K562 treated with DMSO at 1 percent for 48 hours (cell line): ENCODE data around the gene MAST1. TPM values are rescaled to one million over a fixed set of nuclear protein-coding genes. Genes with fewer than 3 reads are reported as not detected.

Source experiments
- total RNA-seq: library from RNA; unstranded; fragments of 300-600 nt; gene quantifications from 2 replicates; pipeline ENCODE4 v1.2.3, GENCODE V29; 2022; ENCODE audit warnings: low replicate concordance; ENCODE audit errors: extremely low read depth

MAST1 gene
- total RNA-seq, result not detected in 2 replicates

GRCh38 chr19:12838182-12838885 lies at the start of gene MAST1:
MAST1 (plus strand) TSS chr19:12838515; CDS start chr19:12838573, 58 bp downstream.

DNA sequence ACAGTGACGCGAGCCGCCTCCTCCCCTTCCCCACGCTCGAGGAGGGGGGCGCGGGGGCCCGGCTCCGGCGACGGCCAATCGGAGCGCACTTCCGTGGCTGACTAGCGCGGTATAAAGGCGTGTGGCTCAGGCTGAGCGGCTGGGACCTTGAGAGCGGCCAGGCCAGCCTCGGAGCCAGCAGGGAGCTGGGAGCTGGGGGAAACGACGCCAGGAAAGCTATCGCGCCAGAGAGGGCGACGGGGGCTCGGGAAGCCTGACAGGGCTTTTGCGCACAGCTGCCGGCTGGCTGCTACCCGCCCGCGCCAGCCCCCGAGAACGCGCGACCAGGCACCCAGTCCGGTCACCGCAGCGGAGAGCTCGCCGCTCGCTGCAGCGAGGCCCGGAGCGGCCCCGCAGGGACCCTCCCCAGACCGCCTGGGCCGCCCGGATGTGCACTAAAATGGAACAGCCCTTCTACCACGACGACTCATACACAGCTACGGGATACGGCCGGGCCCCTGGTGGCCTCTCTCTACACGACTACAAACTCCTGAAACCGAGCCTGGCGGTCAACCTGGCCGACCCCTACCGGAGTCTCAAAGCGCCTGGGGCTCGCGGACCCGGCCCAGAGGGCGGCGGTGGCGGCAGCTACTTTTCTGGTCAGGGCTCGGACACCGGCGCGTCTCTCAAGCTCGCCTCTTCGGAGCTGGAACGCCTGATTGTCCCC lies 46.8 kb upstream of the MAST1 start, which contains the start of gene JUNB:
Gene JUNB (plus strand): TSS at position 142 of the 706 bp plus-strand sequence. CDS start 286 bp downstream, at position 428.

GRCh38 chr19:12801466-12802266 lies 36.6 kb upstream of the MAST1 start, which contains the start of the genes PRDX2 and THSD8:
PRDX2 (minus strand) TSS chr19:12801800; CDS start chr19:12801261, 539 bp downstream.
THSD8 (plus strand) TSS chr19:12802069; CDS start chr19:12802072, 3 bp downstream.

DNA sequence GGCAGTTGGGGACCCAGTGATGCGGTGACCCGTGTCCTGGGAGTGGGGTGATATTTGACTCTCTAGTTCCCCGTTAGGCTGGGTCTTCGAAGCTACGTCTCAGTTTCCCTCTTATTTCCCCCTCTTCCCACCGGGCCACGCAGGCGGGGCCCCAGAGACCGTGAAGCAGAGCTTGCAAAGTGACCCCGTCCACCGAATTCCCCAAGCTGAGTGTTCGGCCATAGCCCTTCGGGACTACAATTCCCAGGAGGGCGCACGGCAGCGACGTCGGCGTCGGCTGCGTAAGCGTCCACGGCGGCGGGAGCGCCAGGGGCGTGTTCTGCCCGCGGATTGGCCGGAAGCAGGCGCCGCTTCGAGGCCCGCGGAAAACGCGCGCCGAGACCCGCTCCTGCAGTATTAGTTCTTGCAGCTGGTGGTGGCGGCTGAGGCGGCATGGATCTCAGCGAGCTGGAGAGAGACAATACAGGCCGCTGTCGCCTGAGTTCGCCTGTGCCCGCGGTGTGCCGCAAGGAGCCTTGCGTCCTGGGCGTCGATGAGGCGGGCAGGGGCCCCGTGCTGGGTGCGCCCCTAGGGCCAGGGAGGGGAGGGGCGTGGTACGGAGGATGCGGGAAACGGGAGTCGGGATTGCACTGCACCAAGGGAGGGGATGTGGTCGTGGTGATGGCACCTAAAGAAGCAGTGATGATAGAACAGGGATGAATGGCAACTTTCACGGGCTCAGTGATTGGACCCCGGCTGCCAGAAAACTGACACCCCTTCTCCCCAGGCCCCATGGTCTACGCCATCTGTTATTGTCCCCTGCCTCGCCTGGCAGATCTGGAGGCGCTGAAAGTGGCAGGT lies 31.9 kb upstream of the MAST1 start, which contains the start of gene RNASEH2A:
Gene RNASEH2A (plus strand): TSS at position 343 of the 840 bp plus-strand sequence. CDS start 90 bp downstream, at position 433.

DNA sequence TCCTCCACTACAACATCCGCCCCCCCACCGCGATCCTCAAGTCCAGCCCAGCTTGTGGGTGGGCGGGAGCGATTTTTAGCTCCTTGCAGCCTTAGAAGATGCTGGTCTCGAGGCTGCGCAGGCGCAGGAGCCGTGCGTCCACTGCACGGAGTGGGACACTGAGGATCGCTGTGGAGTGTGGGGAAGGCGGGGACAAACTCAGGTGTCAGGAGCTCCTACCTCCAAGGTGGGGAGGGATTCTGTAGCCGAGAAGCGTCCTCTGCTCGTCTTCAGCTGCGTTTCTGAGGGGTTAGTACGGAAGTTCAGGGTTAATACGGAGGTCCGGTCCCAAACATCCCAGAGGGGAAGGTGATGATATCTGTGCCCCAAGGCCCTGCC lies 3.8 kb upstream of the MAST1 start, which contains the start of gene RTBDN:
Gene RTBDN (minus strand): TSS at position 14 of the 378 bp plus-strand sequence. CDS start 4,600 bp downstream, outside the sequence.

DNA sequence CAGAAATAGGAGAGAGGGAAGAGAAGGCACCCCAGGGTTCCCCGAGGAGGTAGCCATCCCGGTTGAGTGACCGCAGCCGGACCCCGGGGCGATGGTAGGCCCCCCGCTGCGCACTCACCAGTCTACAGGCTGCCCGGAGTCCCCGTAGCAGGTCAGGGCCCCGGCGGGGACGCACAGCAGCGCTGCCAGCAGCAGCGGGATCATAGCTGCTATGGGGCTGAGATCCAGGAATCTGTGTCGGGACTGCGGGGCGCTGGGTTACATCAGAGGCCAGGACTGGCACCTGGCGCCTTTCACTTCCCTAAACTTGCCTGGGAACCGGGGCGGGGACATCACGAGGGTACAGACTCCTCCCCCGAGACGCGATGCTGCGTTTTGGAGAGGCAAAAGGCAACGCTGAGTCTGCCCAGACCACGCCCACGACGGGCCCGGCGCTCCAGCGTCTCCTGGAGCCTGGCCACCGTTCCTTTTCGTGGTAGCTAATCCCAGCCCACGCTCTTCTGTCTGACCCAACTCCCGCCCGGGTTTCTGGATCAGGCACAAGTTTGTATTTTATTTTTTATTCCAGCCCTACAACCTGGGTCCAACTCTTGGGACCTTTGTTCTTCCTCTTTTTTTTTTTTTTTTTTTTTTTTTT lies 43.0 kb downstream of the MAST1 start, which contains the start of gene DNASE2:
Gene DNASE2 (minus strand): TSS at position 278 of the 637 bp plus-strand sequence. CDS start 74 bp downstream, at position 204.

GRCh38 chr19:12886969-12887747 lies 48.8 kb downstream of the MAST1 start, which contains the start of gene KLF1:
KLF1 (minus strand) TSS chr19:12887201; CDS start chr19:12887140, 61 bp downstream.

GRCh38 chr19:12890787-12891552 lies 52.7 kb downstream of the MAST1 start, which contains the start of gene GCDH:
GCDH (plus strand) TSS chr19:12891160; CDS start chr19:12891305, 145 bp downstream.

Other genes with a start within 250 kb of the MAST1 start
- gene ZNF490, start 227.7 kb upstream of the MAST1 start, total RNA-seq, result not detected in 2 replicates
- gene ZNF791, start 227.6 kb upstream of the MAST1 start, total RNA-seq, result not detected in 2 replicates
- gene MAN2B1, start 171.8 kb upstream of the MAST1 start, total RNA-seq, result not detected in 2 replicates
- gene WDR83, start 171.7 kb upstream of the MAST1 start, total RNA-seq, result not detected in 2 replicates
- gene DHPS, start 156.6 kb upstream of the MAST1 start, total RNA-seq, result not detected in 2 replicates
- gene GNG14, start 150.5 kb upstream of the MAST1 start, total RNA-seq, result not detected in 2 replicates
- not detected in 2 replicates for gene FBXW9, start 141.9 kb upstream of the MAST1 start, total RNA-seq
- gene TNPO2, start 114.6 kb upstream of the MAST1 start, total RNA-seq, result 258 TPM in 1 of 2 replicates, not detected in the other
- not detected in 2 replicates for gene TRIR, start 103.8 kb upstream of the MAST1 start, total RNA-seq
- gene GET3, start 101.0 kb upstream of the MAST1 start, total RNA-seq, result not detected in 2 replicates
- gene BEST2, start 86.7 kb upstream of the MAST1 start, total RNA-seq, result not detected in 2 replicates
- not detected in 2 replicates for gene HOOK2, start 63.0 kb upstream of the MAST1 start, total RNA-seq
- gene JUNB, start 47.0 kb upstream of the MAST1 start, total RNA-seq, result not detected in 2 replicates
- 1,339 TPM in 1 of 2 replicates, not detected in the other for gene PRDX2, start 36.7 kb upstream of the MAST1 start, total RNA-seq
- gene THSD8, start 36.4 kb upstream of the MAST1 start, total RNA-seq, result not detected in 2 replicates
- gene RNASEH2A, start 31.9 kb upstream of the MAST1 start, total RNA-seq, result not detected in 2 replicates
- not detected in 2 replicates for gene RTBDN, start 3.9 kb upstream of the MAST1 start, total RNA-seq
- gene DNASE2, start 42.9 kb downstream of the MAST1 start, total RNA-seq, result not detected in 2 replicates
- not detected in 2 replicates for gene KLF1, start 48.7 kb downstream of the MAST1 start, total RNA-seq
- gene GCDH, start 52.6 kb downstream of the MAST1 start, total RNA-seq, result not detected in 2 replicates
- not detected in 2 replicates for gene SYCE2, start 80.8 kb downstream of the MAST1 start, total RNA-seq
- gene FARSA, start 95.2 kb downstream of the MAST1 start, total RNA-seq, result 986 TPM in 1 of 2 replicates, not detected in the other
- gene CALR, start 100.1 kb downstream of the MAST1 start, total RNA-seq, result 227 and 730 TPM in 2 replicates
- not detected in 2 replicates for gene RAD23A, start 107.3 kb downstream of the MAST1 start, total RNA-seq
- not detected in 2 replicates for gene GADD45GIP1, start 118.7 kb downstream of the MAST1 start, total RNA-seq
- gene DAND5, start 131.1 kb downstream of the MAST1 start, total RNA-seq, result not detected in 2 replicates
- gene NFIX, start 157.0 kb downstream of the MAST1 start, total RNA-seq, result not detected in 2 replicates